GM12878 (cell line): ENCODE data around the gene SEPTIN1. TPM values are rescaled to one million over a fixed set of nuclear protein-coding genes. Genes with fewer than 3 reads are reported as not detected.

Source experiments
- ATAC-seq: fragments of 200-7000 bp; cut with Tn5 transposase; 3 replicates; pipeline ENCODE4 v1.9.1; 2020; ENCODE audit warnings: mild to moderate bottlenecking, moderate library complexity
- BruUV-seq: library from RNA; stranded (reverse); fragments of 400-500 nt; replicated peaks from 2 replicates; lab custom pipeline; 2021; lab: Mats Ljungman, UMichigan
- CTCF ChIA-PET: fragments of 300-600 bp; sonication (Branson Sonifier 250); formaldehyde crosslinking; extraction: SDS; loops from one replicate; lab custom pipeline; 2021; ENCODE audit warnings: inconsistent platforms; lab: Yijun Ruan, JAX
- POLR2A ChIA-PET: fragments of 350-600 bp; formaldehyde crosslinking; extraction: SDS; loops from one replicate; lab custom pipeline; 2021; ENCODE audit warnings: inconsistent platforms; lab: Charles Lee
- RAD21 ChIA-PET: fragments of 300-600 bp; sonication (Branson Sonifier 250); formaldehyde crosslinking; loops from one replicate; lab custom pipeline; 2023; ENCODE audit warnings: antibody characterized with exemption; ENCODE audit not compliant: unreplicated experiment; lab: Charles Lee
- SMC1A ChIA-PET: fragments of 300-600 bp; sonication (Branson Sonifier 250); formaldehyde crosslinking; loops from one replicate; lab custom pipeline; 2023; ENCODE audit not compliant: unreplicated experiment, uncharacterized antibody; lab: Charles Lee
- DNase-seq: peaks from one replicate; pipeline ENCODE4 v3.0.0-alpha.2; 2011; ENCODE audit warnings: low read depth, low spot score
- FAIRE-seq: peaks from 3 replicates; lab custom pipeline; 2011; peaks lifted over from hg19 to GRCh38; lab: Jason Lieb, UNC
- H2AFZ ChIP-seq: 2 replicates; pipeline ENCODE4 v1.6.0; 2011; ENCODE audit warnings: low read depth, low read length, control low read depth; ENCODE audit not compliant: control insufficient read depth
- H3K27ac ChIP-seq: 2 replicates; pipeline ENCODE4 v1.5.1; 2011; ENCODE audit warnings: control low read depth; ENCODE audit not compliant: control insufficient read depth, insufficient read depth
- H3K27me3 ChIP-seq, 2 experiments: replicated peaks in 1 of 2; 2 replicates each; pipeline versions ENCODE4 v1.6.0 to v1.6.1; 2011; ENCODE audit warnings: low read length in 1 of 2; ENCODE audit not compliant: control insufficient read depth in 2 of 2, insufficient read depth in 2 of 2
- H3K36me3 ChIP-seq, 2 experiments: 2 replicates each; pipeline ENCODE4 v1.5.1; 2011; ENCODE audit warnings: low read length in 1 of 2; ENCODE audit not compliant: control insufficient read depth in 2 of 2, insufficient read depth in 2 of 2
- H3K4me1 ChIP-seq: 2 replicates; pipeline ENCODE4 v1.6.1; 2011; ENCODE audit warnings: mild to moderate bottlenecking, low read length, moderate library complexity, mixed read lengths; ENCODE audit not compliant: control insufficient read depth, insufficient read depth
- H3K4me2 ChIP-seq: 2 replicates; pipeline ENCODE4 v1.6.0; 2011; ENCODE audit warnings: control low read depth; ENCODE audit not compliant: control insufficient read depth, insufficient read depth
- H3K4me3 ChIP-seq: fragments of 200-600 bp; sonication (generic); 2 replicates; pipeline ENCODE4 v1.5.1; 2016
- H3K79me2 ChIP-seq: 2 replicates; pipeline ENCODE4 v1.6.0; 2011; ENCODE audit warnings: low read length; ENCODE audit not compliant: control insufficient read depth, insufficient read depth
- H3K9ac ChIP-seq: 2 replicates; pipeline ENCODE4 v1.8.0; 2011; ENCODE audit warnings: low read length, control low read depth, mixed read lengths; ENCODE audit not compliant: control insufficient read depth, insufficient read depth
- H3K9me3 ChIP-seq: replicated peaks from 3 replicates; pipeline ENCODE4 v1.5.1; 2011; ENCODE audit warnings: mild to moderate bottlenecking, low read length; ENCODE audit not compliant: control insufficient read depth, insufficient read depth
- H4K20me1 ChIP-seq: 2 replicates; pipeline ENCODE4 v1.6.0; 2011; ENCODE audit not compliant: control insufficient read depth, insufficient read depth
- ATF7 ChIP-seq: fragments of 450-650 bp; IDR thresholded peaks from 2 replicates; pipeline ENCODE4 v1.6.1; 2016; ENCODE audit warnings: low read depth, mild to moderate bottlenecking
- BHLHE40 ChIP-seq, 2 experiments: fragments of 450-650 bp in 1 of 2; IDR thresholded peaks; 2 replicates each; pipeline ENCODE4 v1.6.1; 2011 to 2017; ENCODE audit warnings: low read depth in 2 of 2, borderline replicate concordance in 1 of 2, improper control_type of control experiment in 1 of 2, low read length in 1 of 2, mild to moderate bottlenecking in 1 of 2
- BRCA1 ChIP-seq: IDR thresholded peaks from 2 replicates; pipeline ENCODE4 v1.6.1; 2011; ENCODE audit warnings: low read depth, low read length, improper control_type of control experiment
- CREM ChIP-seq: IDR thresholded peaks from 2 replicates; pipeline ENCODE4 v1.6.1; 2014; ENCODE audit warnings: antibody characterized with exemption, low read depth
- E2F4 ChIP-seq: IDR thresholded peaks from 2 replicates; pipeline ENCODE4 v1.6.1; 2012; ENCODE audit warnings: low read depth, low read length, improper control_type of control experiment
- KLF5 ChIP-seq: fragments of 450-650 bp; IDR thresholded peaks from 2 replicates; pipeline ENCODE4 v1.6.1; 2014; ENCODE audit warnings: mild to moderate bottlenecking; ENCODE audit not compliant: partially characterized antibody
- MEF2A ChIP-seq: IDR thresholded peaks from 2 replicates; pipeline ENCODE4 v1.6.1; 2011; ENCODE audit warnings: low read depth, mild to moderate bottlenecking, low read length, moderate library complexity; ENCODE audit not compliant: insufficient read depth
- POU2F2 ChIP-seq: IDR thresholded peaks from 3 replicates; pipeline ENCODE4 v1.6.1; 2011; ENCODE audit warnings: low read depth, mild to moderate bottlenecking, low read length, borderline replicate concordance
- RAD21 ChIP-seq: IDR thresholded peaks from 2 replicates; pipeline ENCODE4 v1.6.1; 2011; ENCODE audit warnings: mild to moderate bottlenecking, low read depth, low read length, moderate library complexity; ENCODE audit not compliant: insufficient read depth
- RAD51 ChIP-seq: fragments of 450-650 bp; IDR thresholded peaks from 2 replicates; pipeline ENCODE4 v1.6.1; 2016; ENCODE audit warnings: moderate library complexity, mild to moderate bottlenecking, inconsistent platforms
- TCF3 ChIP-seq: IDR thresholded peaks from 2 replicates; pipeline ENCODE4 v1.6.1; 2012; ENCODE audit warnings: low read depth, mild to moderate bottlenecking, low read length, borderline replicate concordance; ENCODE audit not compliant: insufficient read depth
- ZNF687 ChIP-seq: fragments of 450-650 bp; IDR thresholded peaks from 2 replicates; pipeline ENCODE4 v1.6.1; 2017; ENCODE audit warnings: mild to moderate bottlenecking, moderate library complexity
- WGBS: methylation state at CpG from one replicate; pipeline ENCODE4 v1.1.6; 2016; ENCODE audit warnings: low lambda C conversion rate; ENCODE audit not compliant: insufficient replicate concordance, insufficient coverage; ENCODE audit errors: missing lambda C conversion rate; 5-methylcytosine and 5-hydroxymethylcytosine counted together
- in situ Hi-C: fragments of 300-500 bp; cut with MboI; formaldehyde crosslinking; loops from 9 replicates; pipeline ENCODE4 v1.14.3; 2018; ENCODE audit warnings: mixed read lengths
- intact Hi-C: fragments of 100-400 bp; cut with micrococcal nuclease; formaldehyde crosslinking; loops from one replicate; pipeline ENCODE4 v1.14.2; 2022; ENCODE audit not compliant: unreplicated experiment
- polyA plus RNA-seq, 11 experiments: library from polyadenylated mRNA; depleted of rRNA in 4 of 11; unstranded in 6 of 11; stranded (reverse) in 5 of 11; fragments of >200 nt; fragmentation: Nextera tagmentation in 4 of 11; fragmentation: Illumina TruSeq in 1 of 11; extraction: Ambion mirVana in 4 of 11; extraction: Trizol in 1 of 11; gene quantifications; 1 replicate in 1 of 11; 2 replicates in 10 of 11; pipeline versions ENCODE4 v1.2.1 to v1.2.3, GENCODE V29; 2011 to 2016; ENCODE audit warnings: inconsistent platforms in 2 of 11, missing spikeins in 2 of 11, low read depth in 1 of 11
- total RNA-seq, 4 experiments: library from RNA; depleted of rRNA in 3 of 4; stranded (reverse); fragments of >200 nt in 3 of 4; fragmentation: Illumina TruSeq in 1 of 4; extraction: Trizol in 1 of 4; gene quantifications; 2 replicates each; pipeline versions ENCODE4 v1.2.1 to v1.2.3, GENCODE V29; 2013 to 2021

Gene SEPTIN1
- total and polyA plus RNA-seq, 10 of the 15 experiments (the other 5 are each of a cell fraction or from before 2014, with no cell fraction given) = 2.8 to 153 (median 94.1) TPM

- no TSS peak for BruUV-seq
- Histone ChIP-seq H3K27me3 (no peaks in the 10 kb centered on the region), H2AFZ (no peak overlapping the region), H3K27ac (no peak overlapping the region), H3K79me2 (no peaks in the 10 kb centered on the region), H3K4me3 (no peak overlapping the region), H4K20me1 (no peaks in the 10 kb centered on the region), H3K4me2 (no peak overlapping the region), H3K9me3 (no peaks in the 10 kb centered on the region), H3K4me1 (peaks cover 17% of the 10 kb centered on the region), H3K36me3 (peaks cover 0 to 2% of the 10 kb centered on the region in 2 experiments; a peak in 1 of 4 replicates), H3K9ac (no peak overlapping the region)
- POLR2A ChIA-PET = interaction anchor here (0.6 kb wide), 1 partner anchor 27 kb away, joined by 3 read pairs; no protein-coding TSS in a partner anchor
- DNase-seq (no peak), FAIRE-seq (no peak), ATAC-seq (no peak)
- RAD21 ChIA-PET = interaction anchor here (1.4 to 1.9 kb wide), 4 partner anchors 42 to 216 kb away, joined by 3 to 5 read pairs (median 4); no protein-coding TSS in a partner anchor
- in situ Hi-C loops = no loop called here
- 48% methylated on average over 6 of the region's 6 CpGs for WGBS
- SMC1A ChIA-PET = interaction anchor here (1.0 to 1.9 kb wide), 2 partner anchors 42 to 229 kb away, joined by 3 to 4 read pairs; no protein-coding TSS in a partner anchor
- no peak for TF ChIP-seq POU2F2
- no peak for TF ChIP-seq ZNF687
- TF ChIP-seq KLF5 = no peak
- no peak for TF ChIP-seq BRCA1
- no peak for TF ChIP-seq MEF2A
- no peak for TF ChIP-seq CREM
- no peak for TF ChIP-seq E2F4
- peak in 1 of 2 experiments; percentile 71; a peak in 2 of 4 replicates for TF ChIP-seq BHLHE40 (IDR thresholded peaks at IDR 0.05; ENCODE audit: borderline replicate concordance in 1 of 2, low read depth in 2 of 2, low read length in 1 of 2)
- no peak for TF ChIP-seq TCF3
- TF ChIP-seq RAD51 = peak; percentile 26; the same call in 1 of the 2 replicates
- TF ChIP-seq RAD21 = no peak
- no peak for TF ChIP-seq ATF7
- intact Hi-C loops = no loop called here
- CTCF ChIA-PET = interaction anchor here (1.2 to 8.1 kb wide), 3 partner anchors 42 to 185 kb away, joined by 7 to 70 read pairs (median 8); partner anchors contain the start of gene TBC1D10B
Observed at GRCh38 chr16:30413112-30413806, 30.9 kb upstream of the SEPTIN1 start.
